HUES64 (cell line): Measurements from ENCODE around the gene KCNK17.

ENCODE experiments used
- H3K27ac ChIP-seq: 2 replicates; pipeline ENCODE4 v1.7.0; 2013; ENCODE audit warnings: low read depth, low read length, inconsistent platforms
- H3K27me3 ChIP-seq: 2 replicates; pipeline ENCODE4 v1.6.1; 2013; ENCODE audit warnings: mild to moderate bottlenecking, low read length; ENCODE audit not compliant: insufficient read depth
- H3K36me3 ChIP-seq: 2 replicates; pipeline ENCODE4 v1.6.1; 2013; ENCODE audit warnings: mild to moderate bottlenecking, low read length; ENCODE audit not compliant: insufficient read depth
- H3K4me1 ChIP-seq: 2 replicates; pipeline ENCODE4 v1.6.1; 2013; ENCODE audit warnings: mild to moderate bottlenecking, low read length, moderate library complexity; ENCODE audit not compliant: insufficient read depth
- H3K4me3 ChIP-seq: 2 replicates; pipeline ENCODE4 v1.5.1; 2013; ENCODE audit warnings: mild to moderate bottlenecking, low read length, moderate library complexity
- H3K9ac ChIP-seq: 2 replicates; pipeline ENCODE4 v1.6.1; 2013; ENCODE audit warnings: mild to moderate bottlenecking, low read depth, low read length
- H3K9me3 ChIP-seq: 2 replicates; pipeline ENCODE4 v1.6.1; 2013; ENCODE audit warnings: low read depth, low read length; ENCODE audit not compliant: insufficient read depth
- WGBS: fragments of 150-250, 120-280 bp; methylation state at CpG from one replicate; pipeline ENCODE4 v1.1.7; 2013; ENCODE audit warnings: missing lambda C conversion rate; 5-methylcytosine and 5-hydroxymethylcytosine counted together

Gene KCNK17

GRCh38 chr6:39333644-39334438, 19.6 kb upstream of the KCNK17 start:
- Histone ChIP-seq H3K27ac (no peak overlapping the region), H3K4me1 (no peaks in the 10 kb centered on the region), H3K36me3 (no peaks in the 10 kb centered on the region), H3K9me3 (no peaks in the 10 kb centered on the region), H3K9ac (no peak overlapping the region), H3K4me3 (no peak overlapping the region), H3K27me3 (no peaks in the 10 kb centered on the region)
- WGBS = 89% methylated on average over 7 of the region's 7 CpGs

DNA sequence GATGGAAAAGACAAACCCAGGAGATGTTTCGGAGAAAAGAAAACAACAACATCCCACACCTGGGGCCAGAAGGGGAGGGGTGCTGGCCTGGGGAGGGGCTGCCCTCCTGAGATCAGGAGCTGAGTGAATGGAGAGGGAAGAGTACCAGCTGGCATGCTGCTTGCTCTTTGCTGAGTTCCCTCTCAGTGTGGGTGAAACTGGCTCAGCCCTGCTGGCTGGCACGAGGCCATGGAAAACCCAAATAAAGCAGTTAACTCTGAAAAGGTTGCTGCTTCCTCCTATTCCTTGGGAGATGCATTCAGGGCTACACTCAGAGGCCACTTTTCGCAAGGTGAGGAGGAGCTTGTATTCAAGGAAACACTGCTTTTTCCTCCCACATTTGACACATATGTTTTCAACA, 16.3 kb upstream of the KCNK17 start:
- H3K27me3 ChIP-seq = no peaks in the 10 kb centered on the region
- H3K4me3 ChIP-seq = no peak overlapping the region
- WGBS = 89% methylated on average over 2 of the region's 3 CpGs
- H3K9me3 ChIP-seq = no peaks in the 10 kb centered on the region
- no peak overlapping the region for H3K9ac ChIP-seq
- no peak overlapping the region for H3K27ac ChIP-seq
- H3K36me3 ChIP-seq = no peaks in the 10 kb centered on the region
- H3K4me1 ChIP-seq = no peaks in the 10 kb centered on the region

- no peaks in the 10 kb centered on the region for H3K27me3 ChIP-seq
- H3K27ac ChIP-seq = no peak overlapping the region
- 91% methylated on average over 3 of the region's 3 CpGs for WGBS
- no peak overlapping the region for H3K9ac ChIP-seq
- H3K4me1 ChIP-seq = no peaks in the 10 kb centered on the region
- no peaks in the 10 kb centered on the region for H3K36me3 ChIP-seq
- H3K9me3 ChIP-seq = no peaks in the 10 kb centered on the region
- H3K4me3 ChIP-seq = no peak overlapping the region
Measured at GRCh38 chr6:39330057-39330456, 15.8 kb upstream of the KCNK17 start.

DNA sequence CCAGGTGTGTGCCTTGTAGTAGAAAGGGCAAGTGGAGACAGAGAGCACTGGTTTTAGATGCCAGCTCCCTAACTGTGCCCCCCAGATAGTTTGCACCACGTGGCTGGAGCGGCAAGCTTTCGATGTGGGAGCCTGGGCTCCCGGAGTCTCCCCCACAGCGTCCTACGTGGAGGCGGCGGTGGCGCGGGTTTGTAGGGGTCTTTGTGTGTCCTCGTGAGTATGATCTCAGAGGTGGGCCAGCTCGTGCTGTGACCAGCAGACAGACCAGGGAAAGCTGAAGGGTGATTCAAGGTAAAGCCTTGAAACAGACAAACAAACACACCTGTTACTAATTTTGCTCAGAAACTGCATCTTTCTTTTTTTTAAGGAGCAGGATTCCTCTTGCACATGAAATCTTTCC, 13.8 kb upstream of the KCNK17 start:
- Histone ChIP-seq H3K36me3 (no peaks in the 10 kb centered on the region), H3K4me1 (no peaks in the 10 kb centered on the region), H3K4me3 (no peak overlapping the region), H3K9me3 (no peaks in the 10 kb centered on the region), H3K27ac (no peak overlapping the region), H3K27me3 (no peaks in the 10 kb centered on the region), H3K9ac (no peak overlapping the region)
- WGBS = 94% methylated on average over 12 of the region's 12 CpGs

DNA sequence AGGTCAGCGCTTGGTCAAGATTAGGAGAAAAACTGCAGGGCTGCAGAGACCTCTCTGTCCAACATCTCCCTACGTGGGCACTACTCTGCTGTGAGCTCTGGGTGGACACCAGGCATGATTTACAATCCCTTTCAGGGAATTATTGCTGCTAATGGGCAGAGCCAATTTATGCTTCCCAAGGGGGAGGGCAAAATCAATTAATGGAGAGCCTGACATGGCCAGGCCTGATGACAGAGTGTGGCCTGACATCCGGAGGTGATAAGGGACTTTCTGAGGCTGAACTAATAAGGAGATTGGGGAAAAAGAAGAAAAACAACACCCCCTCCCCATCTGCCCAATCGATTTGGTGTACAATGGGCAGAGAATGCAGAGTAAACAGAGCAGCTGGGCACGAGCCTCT, 13.3 kb upstream of the KCNK17 start:
- Histone ChIP-seq H3K9ac (no peak overlapping the region), H3K36me3 (no peaks in the 10 kb centered on the region), H3K27me3 (no peaks in the 10 kb centered on the region), H3K9me3 (no peaks in the 10 kb centered on the region), H3K4me3 (no peak overlapping the region), H3K27ac (no peak overlapping the region), H3K4me1 (no peaks in the 10 kb centered on the region)
- WGBS = 92% methylated on average over 5 of the region's 5 CpGs

DNA sequence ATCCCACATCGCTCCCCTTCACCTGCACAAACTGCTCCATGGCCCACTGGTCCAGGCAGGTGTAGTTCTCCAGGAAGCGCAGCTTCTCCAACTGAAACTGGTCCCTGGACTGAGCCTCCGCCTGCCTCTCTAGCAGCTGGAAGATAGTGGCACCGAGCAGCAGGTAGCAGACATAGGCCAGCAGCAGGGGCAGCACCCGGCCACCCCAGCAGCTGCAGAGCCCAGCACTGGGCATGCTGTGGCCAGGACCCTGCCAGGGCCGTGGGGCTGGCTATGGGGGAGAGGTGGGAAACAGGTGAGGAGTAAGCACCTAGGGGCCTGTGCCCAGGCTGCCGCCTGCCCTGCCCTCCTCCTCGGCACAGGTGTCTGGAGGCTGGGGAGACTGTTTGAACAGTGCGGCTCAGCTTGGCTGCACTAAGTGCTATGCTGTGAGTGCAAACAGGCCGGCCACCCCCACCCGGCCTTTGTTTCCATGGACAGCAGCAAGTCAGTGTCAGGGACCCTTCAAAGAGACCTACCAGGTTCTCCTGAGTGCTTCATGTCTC, 8.2 kb upstream of the KCNK17 start, which contains the start of gene KCNK16:
TSS of gene KCNK16 (minus strand) at position 397 of the 545 bp plus-strand sequence. CDS start at position 235, 162 bp downstream.
- H3K9ac ChIP-seq = no peak within 1 kb of the TSS
- no peak within 1 kb of the TSS for H3K4me3 ChIP-seq
- H3K9me3 ChIP-seq = no peaks in the 10 kb centered on the region
- no peak within 1 kb of the TSS for H3K27ac ChIP-seq
- no peaks in the 10 kb centered on the region for H3K36me3 ChIP-seq
- 85% methylated on average over 11 of the region's 11 CpGs for WGBS
- no peaks in the 10 kb centered on the region for H3K27me3 ChIP-seq
- H3K4me1 ChIP-seq = no peaks in the 10 kb centered on the region

GRCh38 chr6:39321761-39322160, 7.5 kb upstream of the KCNK17 start:
- WGBS = 81% methylated on average over 5 of the region's 5 CpGs
- no peak overlapping the region for H3K9ac ChIP-seq
- no peaks in the 10 kb centered on the region for H3K27me3 ChIP-seq
- no peaks in the 10 kb centered on the region for H3K36me3 ChIP-seq
- no peaks in the 10 kb centered on the region for H3K9me3 ChIP-seq
- no peak overlapping the region for H3K4me3 ChIP-seq
- H3K4me1 ChIP-seq = no peaks in the 10 kb centered on the region
- H3K27ac ChIP-seq = no peak overlapping the region

DNA sequence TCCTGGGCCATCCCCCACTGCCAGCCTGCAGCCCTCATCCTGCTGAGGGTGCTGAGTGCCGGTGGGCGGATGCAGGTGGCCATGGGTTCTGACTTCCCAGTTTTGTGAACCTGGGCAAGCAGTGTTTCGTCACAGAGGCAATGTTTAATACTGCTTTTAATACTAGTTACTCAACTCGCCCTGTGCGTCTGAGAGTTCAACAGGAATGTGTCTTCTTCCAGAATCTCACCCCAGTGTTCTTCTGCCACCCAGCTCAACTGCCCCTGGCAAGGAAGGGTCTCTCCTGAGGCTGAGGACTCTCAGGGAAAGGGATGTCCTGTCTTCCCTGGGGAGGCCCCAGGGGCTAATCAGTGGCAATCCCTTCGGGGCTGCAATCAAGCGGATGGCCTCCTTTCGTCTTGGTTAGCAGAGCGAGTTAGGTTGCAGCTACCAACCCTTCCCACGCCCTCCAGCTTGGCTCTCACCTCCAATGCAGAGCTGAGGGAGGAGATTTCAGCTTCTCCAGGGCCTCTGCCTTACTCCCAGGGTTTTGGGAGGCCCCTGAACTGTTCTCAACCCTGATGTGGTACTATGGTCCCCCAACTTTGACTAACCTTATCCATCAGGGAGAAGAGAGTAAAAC, 6.3 kb upstream of the KCNK17 start:
- Histone ChIP-seq H3K27me3 (peaks cover 10% of the 10 kb centered on the region), H3K9ac (no peak overlapping the region), H3K27ac (no peak overlapping the region), H3K9me3 (no peaks in the 10 kb centered on the region), H3K4me3 (no peak overlapping the region), H3K4me1 (no peaks in the 10 kb centered on the region), H3K36me3 (no peaks in the 10 kb centered on the region)
- 91% methylated on average over 10 of the region's 10 CpGs for whole genome bisulfite sequencing

DNA sequence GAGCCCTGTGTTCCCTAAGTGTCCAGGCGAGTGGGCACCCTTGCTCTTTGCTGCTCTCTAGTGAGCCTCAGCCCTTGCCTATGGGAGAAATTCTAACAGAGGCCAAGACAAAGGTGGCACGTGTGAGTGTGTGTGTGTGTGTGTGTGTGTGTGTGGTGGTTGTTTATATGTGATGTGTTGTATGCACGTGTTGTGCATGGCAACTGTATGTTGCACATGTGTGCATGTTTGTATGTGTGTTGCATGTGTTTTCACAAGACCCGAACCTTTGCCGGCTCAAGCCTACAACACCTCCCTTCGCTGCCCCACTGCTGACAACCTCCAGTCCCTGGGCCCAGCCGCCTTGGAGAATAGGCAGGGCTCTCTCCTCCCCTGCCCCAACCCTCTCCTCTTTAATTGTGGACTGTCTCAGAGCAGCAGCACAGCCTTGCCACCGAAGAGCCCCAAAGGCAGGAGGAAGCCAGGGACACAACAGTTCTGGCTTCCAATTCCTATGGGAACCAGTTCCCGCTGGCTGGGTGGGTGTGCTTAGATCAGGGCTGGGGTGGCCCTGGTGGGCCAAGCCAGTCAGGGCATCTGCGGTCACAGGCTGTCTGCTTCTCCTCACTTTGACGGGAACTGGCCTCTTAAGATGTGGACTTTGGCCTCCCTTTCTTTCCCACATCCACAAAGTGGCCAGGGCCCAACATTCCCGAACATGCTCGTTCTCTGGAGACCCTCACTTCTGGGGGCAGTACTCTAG, 5.6 kb upstream of the KCNK17 start:
- H3K4me3 ChIP-seq = no peak overlapping the region
- H3K9me3 ChIP-seq = no peaks in the 10 kb centered on the region
- peaks cover 17% of the 10 kb centered on the region for H3K27me3 ChIP-seq
- no peaks in the 10 kb centered on the region for H3K4me1 ChIP-seq
- H3K9ac ChIP-seq = no peak overlapping the region
- WGBS = 91% methylated on average over 13 of the region's 13 CpGs
- H3K36me3 ChIP-seq = no peaks in the 10 kb centered on the region
- no peak overlapping the region for H3K27ac ChIP-seq

- H3K27me3 ChIP-seq = peaks cover 43% of the 10 kb centered on the region
- 87% methylated on average over 3 of the region's 3 CpGs for WGBS
- H3K9ac ChIP-seq = no peak overlapping the region
- H3K4me3 ChIP-seq = no peak overlapping the region
- no peak overlapping the region for H3K27ac ChIP-seq
- H3K9me3 ChIP-seq = no peaks in the 10 kb centered on the region
- no peaks in the 10 kb centered on the region for H3K36me3 ChIP-seq
- no peaks in the 10 kb centered on the region; the same call in 1 of the 2 replicates for H3K4me1 ChIP-seq
Measured at GRCh38 chr6:39317256-39317655, 3.0 kb upstream of the KCNK17 start.
